RWPE1 (cell line): ENCODE measurements around the gene UBE2G1.

Source experiments
- CTCF ChIA-PET: fragments of 350-600 bp; sonication (Branson Sonifier 250); formaldehyde crosslinking; extraction: SDS; loops from one replicate; lab custom pipeline; 2021; lab: Yijun Ruan, JAX
- POLR2A ChIA-PET: fragments of 400-600 bp; formaldehyde crosslinking; extraction: SDS; loops from one replicate; lab custom pipeline; 2020; ENCODE audit warnings: antibody characterized with exemption; ENCODE audit not compliant: low non-redundant PET; lab: Yijun Ruan, JAX
- DNase-seq: peaks from one replicate; pipeline ENCODE4 v3.0.0; 2012; ENCODE audit warnings: low spot score
- H3K27ac ChIP-seq: fragments of 450-650 bp; 2 replicates; pipeline ENCODE4 v1.5.1; 2017
- TF ChIP-seq, protein P1 (sequence below): fragments of 450-650 bp; conservative IDR thresholded peaks from 2 replicates; pipeline ENCODE4 v1.5.1; 2017; ENCODE audit warnings: low read depth, mild to moderate bottlenecking

UBE2G1 gene

DNA sequence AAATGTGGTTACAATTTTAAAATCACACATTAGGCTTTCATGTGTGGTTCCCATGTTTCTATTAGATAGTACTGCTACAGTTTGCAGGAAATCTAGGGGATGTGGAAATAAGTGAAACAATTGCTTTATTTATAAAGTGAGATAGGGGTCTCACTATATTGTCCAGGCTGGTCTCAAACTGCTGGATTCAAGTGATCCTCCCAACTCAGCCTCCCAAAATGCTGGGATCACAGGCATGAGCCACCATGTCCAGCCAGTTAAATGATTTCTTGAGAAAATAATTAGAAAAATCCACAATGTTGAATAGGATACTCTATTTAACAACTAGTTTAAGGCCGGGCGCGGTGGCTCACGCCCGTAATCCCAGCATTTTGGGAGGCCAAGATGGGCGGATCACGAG lies 42.0 kb downstream of the UBE2G1 start:
- TF ChIP-seq, protein P1, sequence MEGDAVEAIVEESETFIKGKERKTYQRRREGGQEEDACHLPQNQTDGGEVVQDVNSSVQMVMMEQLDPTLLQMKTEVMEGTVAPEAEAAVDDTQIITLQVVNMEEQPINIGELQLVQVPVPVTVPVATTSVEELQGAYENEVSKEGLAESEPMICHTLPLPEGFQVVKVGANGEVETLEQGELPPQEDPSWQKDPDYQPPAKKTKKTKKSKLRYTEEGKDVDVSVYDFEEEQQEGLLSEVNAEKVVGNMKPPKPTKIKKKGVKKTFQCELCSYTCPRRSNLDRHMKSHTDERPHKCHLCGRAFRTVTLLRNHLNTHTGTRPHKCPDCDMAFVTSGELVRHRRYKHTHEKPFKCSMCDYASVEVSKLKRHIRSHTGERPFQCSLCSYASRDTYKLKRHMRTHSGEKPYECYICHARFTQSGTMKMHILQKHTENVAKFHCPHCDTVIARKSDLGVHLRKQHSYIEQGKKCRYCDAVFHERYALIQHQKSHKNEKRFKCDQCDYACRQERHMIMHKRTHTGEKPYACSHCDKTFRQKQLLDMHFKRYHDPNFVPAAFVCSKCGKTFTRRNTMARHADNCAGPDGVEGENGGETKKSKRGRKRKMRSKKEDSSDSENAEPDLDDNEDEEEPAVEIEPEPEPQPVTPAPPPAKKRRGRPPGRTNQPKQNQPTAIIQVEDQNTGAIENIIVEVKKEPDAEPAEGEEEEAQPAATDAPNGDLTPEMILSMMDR: no peak
- ChIA-PET POLR2A (no interaction called here), CTCF (no interaction called here)
- no peak overlapping the region for H3K27ac ChIP-seq
- DNase-seq: no peak

DNA sequence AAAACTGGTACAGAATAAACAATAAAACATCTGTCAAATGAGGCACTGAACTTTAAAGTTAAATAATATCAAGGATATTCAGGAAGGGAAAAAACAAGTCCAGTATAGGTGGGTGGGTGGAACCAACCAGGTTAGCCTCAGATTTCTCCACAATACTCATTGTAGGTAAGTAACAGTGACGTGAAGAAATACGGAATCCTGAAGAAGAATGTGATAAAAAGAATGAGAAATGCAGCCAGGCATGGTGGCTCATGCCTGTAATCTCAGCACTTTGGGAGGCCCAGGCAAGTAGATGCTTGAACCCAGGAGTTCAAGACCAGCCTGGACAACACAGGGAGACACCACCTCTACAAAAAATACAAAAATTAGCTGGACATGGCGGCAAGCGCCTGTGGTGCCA lies 47.3 kb downstream of the UBE2G1 start:
- CTCF ChIA-PET: interaction anchor here (0.7 to 1.3 kb wide), 2 partner anchors 94 to 118 kb away, joined by 3 to 4 read pairs; no protein-coding TSS in a partner anchor
- POLR2A ChIA-PET: no interaction called here
- H3K27ac ChIP-seq: peak overlapping the region; percentile 47; the same call in 1 of the 2 replicates

DNA sequence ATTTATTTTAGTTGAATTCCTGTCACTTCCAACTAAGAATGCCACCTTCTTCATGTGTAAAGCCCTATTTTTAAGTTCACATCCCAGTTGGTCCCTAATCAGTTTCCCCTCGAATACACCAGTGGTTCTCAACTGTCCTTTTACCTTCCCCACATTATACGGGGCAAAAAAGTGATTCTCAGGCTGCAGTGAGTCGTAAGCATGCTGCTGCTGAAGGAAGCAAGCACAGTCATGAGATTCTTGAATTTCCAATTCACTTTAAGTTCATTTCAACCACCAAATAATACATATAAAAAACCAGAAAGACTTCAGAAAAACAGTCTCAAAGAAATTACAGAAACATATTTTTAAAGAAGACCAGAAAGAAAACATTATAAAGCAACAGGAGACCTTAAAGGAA lies 47.9 kb downstream of the UBE2G1 start:
- DNase-seq: no peak
- ChIA-PET CTCF (interaction anchor here (0.7 to 1.3 kb wide), 2 partner anchors 95 to 118 kb away, joined by 3 to 4 read pairs; no protein-coding TSS in a partner anchor), POLR2A (no interaction called here)
- TF ChIP-seq, protein P1: no peak
- H3K27ac ChIP-seq: no peak overlapping the region

More for the DNA sequence above, 47.3 kb downstream of the UBE2G1 start:
- TF ChIP-seq, protein P1: no peak
- no peak for DNase-seq

DNA sequence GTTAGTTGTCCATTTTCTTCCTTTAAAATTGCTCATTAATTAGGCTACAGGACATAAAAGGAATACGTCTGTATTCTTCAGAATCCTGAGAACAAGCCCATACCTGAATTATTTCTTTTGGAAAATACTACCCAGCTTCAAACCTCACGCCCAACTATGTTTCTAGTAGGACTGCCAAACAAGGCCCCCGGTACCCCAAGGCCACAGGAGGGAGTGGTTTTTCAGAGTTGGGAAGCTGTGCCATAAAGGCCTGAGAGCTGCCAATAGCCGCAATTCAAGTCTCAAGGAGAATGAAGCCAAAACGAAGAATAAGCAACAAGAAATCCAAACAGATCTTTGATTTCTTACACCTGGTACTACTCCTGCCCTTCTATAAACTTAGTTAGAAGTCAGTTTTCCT lies 48.3 kb downstream of the UBE2G1 start:
- CTCF ChIA-PET: no interaction called here
- no peak overlapping the region for H3K27ac ChIP-seq
- TF ChIP-seq, protein P1: no peak
- POLR2A ChIA-PET: no interaction called here
- no peak for DNase-seq

DNA sequence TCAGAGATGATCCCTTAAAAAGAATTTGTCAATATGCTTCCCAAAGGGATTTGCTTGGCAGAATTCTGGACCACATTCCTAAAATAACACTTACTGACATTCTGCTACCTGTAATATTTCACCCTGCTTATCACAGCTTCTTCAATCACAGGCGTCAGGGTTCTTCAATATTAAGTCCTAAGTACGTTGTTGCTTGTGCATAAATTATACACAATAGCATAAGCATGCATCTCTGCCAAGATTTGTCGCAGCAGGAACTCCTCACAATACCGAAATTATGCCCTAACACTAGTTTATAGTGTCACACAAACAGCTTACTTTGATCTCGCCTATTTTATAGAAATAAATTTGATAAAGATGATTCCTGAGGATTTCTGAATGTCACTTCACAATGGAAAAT lies 48.9 kb downstream of the UBE2G1 start:
- ChIA-PET POLR2A (no interaction called here), CTCF (no interaction called here)
- TF ChIP-seq, protein P1: no peak
- H3K27ac ChIP-seq: no peak overlapping the region
- DNase-seq: no peak

DNA sequence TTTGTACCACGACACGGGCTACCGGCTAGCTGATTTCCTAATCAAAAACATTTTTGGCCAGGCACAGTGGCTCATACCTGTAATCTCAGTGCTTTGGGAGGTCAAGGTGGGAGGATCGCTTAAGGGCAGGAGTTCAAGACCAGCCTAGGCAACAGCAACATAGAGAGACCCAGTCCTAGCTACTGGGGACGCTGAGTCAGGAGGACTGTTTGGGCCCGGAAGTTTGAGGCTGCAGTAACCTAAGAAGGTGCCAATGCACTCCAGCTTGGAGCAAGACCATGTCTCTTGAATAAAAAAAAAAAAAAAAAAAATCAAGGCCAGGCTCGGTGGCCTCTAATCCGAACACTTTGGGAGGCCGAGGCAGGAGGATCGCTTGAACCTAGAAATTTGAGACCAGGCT lies 49.8 kb downstream of the UBE2G1 start:
- no peak overlapping the region for H3K27ac ChIP-seq
- ChIA-PET POLR2A (no interaction called here), CTCF (no interaction called here)
- DNase-seq: no peak
- TF ChIP-seq, protein P1: no peak
